WTC11 (cell line): ENCODE results near the gene SGPP2. TPM values are rescaled to one million over a fixed set of nuclear protein-coding genes. Genes with fewer than 3 reads are reported as not detected.
A peak's percentile ranks its signal among the peaks of the same experiment; 100 is the strongest.

Experiments used
- ATAC-seq: fragments of 200-7000 bp; cut with Tn5 transposase; 2 replicates; pipeline ENCODE4 v1.10.0; 2021; ENCODE audit warnings: mild to moderate bottlenecking, moderate library complexity
- CTCF ChIA-PET: fragments of 300-600 bp; sonication (Branson Sonifier 250); formaldehyde crosslinking; loops from one replicate; lab custom pipeline; 2021; ENCODE audit warnings: antibody characterized with exemption; lab: Charles Lee
- POLR2A ChIA-PET: fragments of 350-600 bp; sonication (Branson Sonifier 250); formaldehyde crosslinking; loops from one replicate; lab custom pipeline; 2021; ENCODE audit warnings: antibody characterized with exemption; lab: Charles Lee
- DNase-seq: peaks from one replicate; pipeline ENCODE4 v3.0.0; 2021; ENCODE audit warnings: low spot score
- H3K27ac Mint-ChIP-seq: 2 replicates; pipeline ENCODE4 v1.8.0; 2021; ENCODE audit warnings: mixed read lengths
- H3K27me3 Mint-ChIP-seq: 2 replicates; pipeline ENCODE4 v1.8.0; 2021; ENCODE audit warnings: low read depth, mild to moderate bottlenecking, moderate library complexity, mixed read lengths
- H3K36me3 Mint-ChIP-seq: 2 replicates; pipeline ENCODE4 v1.8.0; 2021; ENCODE audit warnings: mixed read lengths
- H3K4me1 Mint-ChIP-seq: 2 replicates; pipeline ENCODE4 v1.8.0; 2022; ENCODE audit warnings: mixed read lengths
- H3K4me3 Mint-ChIP-seq: 2 replicates; pipeline ENCODE4 v1.8.0; 2021; ENCODE audit warnings: mild to moderate bottlenecking, moderate library complexity, mixed read lengths
- H3K9me3 Mint-ChIP-seq: 2 replicates; pipeline ENCODE4 v1.8.0; 2021; ENCODE audit warnings: mixed read lengths
- CBFB ChIP-seq: sonication (generic); formaldehyde crosslinking; IDR thresholded peaks from 2 replicates; pipeline ENCODE4 v1.8.1; 2022; ENCODE audit warnings: mild to moderate bottlenecking, low read depth, missing genetic modification reagents
- CREB1 ChIP-seq: sonication (generic); formaldehyde crosslinking; IDR thresholded peaks from 2 replicates; pipeline ENCODE4 v1.8.0; 2023; ENCODE audit warnings: mild to moderate bottlenecking, missing genetic modification reagents
- ELF4 ChIP-seq: sonication (generic); formaldehyde crosslinking; IDR thresholded peaks from 2 replicates; pipeline ENCODE4 v1.8.1; 2022; ENCODE audit warnings: low read depth, mild to moderate bottlenecking, moderate library complexity, missing genetic modification reagents
- ETV6 ChIP-seq: sonication (generic); formaldehyde crosslinking; IDR thresholded peaks from 2 replicates; pipeline ENCODE4 v1.8.1; 2022; ENCODE audit warnings: mild to moderate bottlenecking, missing genetic modification reagents
- FOXK1 ChIP-seq: sonication (generic); formaldehyde crosslinking; IDR thresholded peaks from 2 replicates; pipeline ENCODE4 v1.8.0; 2022; ENCODE audit warnings: mild to moderate bottlenecking, moderate library complexity, missing genetic modification reagents
- JUN ChIP-seq: sonication (generic); formaldehyde crosslinking; IDR thresholded peaks from 2 replicates; pipeline ENCODE4 v1.8.0; 2023; ENCODE audit warnings: mild to moderate bottlenecking, missing genetic modification reagents
- RORB ChIP-seq: fragments of 250-450 bp; sonication (Bioruptor Pico); IDR thresholded peaks from 2 replicates; pipeline ENCODE4 v1.9.0; 2021; ENCODE audit warnings: mild to moderate bottlenecking
- SOX15 ChIP-seq: fragments of 250-450 bp; sonication (Bioruptor Pico); IDR thresholded peaks from 2 replicates; pipeline ENCODE4 v1.9.0; 2021; ENCODE audit warnings: mild to moderate bottlenecking
- TEAD1 ChIP-seq: sonication (generic); formaldehyde crosslinking; IDR thresholded peaks from 2 replicates; pipeline ENCODE4 v1.8.0; 2022; ENCODE audit warnings: mild to moderate bottlenecking, missing genetic modification reagents
- TP53 ChIP-seq: sonication (generic); formaldehyde crosslinking; IDR thresholded peaks from 2 replicates; pipeline ENCODE4 v1.8.1; 2023; ENCODE audit warnings: mild to moderate bottlenecking, missing genetic modification reagents
- ZNF121 ChIP-seq: sonication (generic); formaldehyde crosslinking; IDR thresholded peaks from 2 replicates; pipeline ENCODE4 v1.8.0; 2023; ENCODE audit warnings: missing genetic modification reagents
- ZNF416 ChIP-seq: fragments of 250-450 bp; sonication (Bioruptor Pico); IDR thresholded peaks from 2 replicates; pipeline ENCODE4 v1.9.0; 2021; ENCODE audit warnings: mild to moderate bottlenecking, inconsistent platforms
- ZNF671 ChIP-seq: fragments of 250-450 bp; sonication (Bioruptor Pico); IDR thresholded peaks from 2 replicates; pipeline ENCODE4 v1.8.0; 2021; ENCODE audit warnings: mild to moderate bottlenecking
- total RNA-seq: library from RNA; stranded (reverse); gene quantifications from 3 replicates; pipeline ENCODE4 v1.2.3, GENCODE V29; 2021
- TF ChIP-seq, protein P1 (sequence below): sonication (generic); formaldehyde crosslinking; conservative IDR thresholded peaks from 2 replicates; pipeline ENCODE4 v1.8.1; 2023; ENCODE audit warnings: mild to moderate bottlenecking, low read depth, missing genetic modification reagents, moderate library complexity
- TF ChIP-seq, protein P2 (sequence below): sonication (generic); formaldehyde crosslinking; IDR thresholded peaks from 2 replicates; pipeline ENCODE4 v1.8.1; 2023; ENCODE audit warnings: mild to moderate bottlenecking, missing genetic modification reagents
- TF ChIP-seq, protein P3 (sequence below): sonication (generic); formaldehyde crosslinking; IDR thresholded peaks from 2 replicates; pipeline ENCODE4 v1.8.1; 2023; ENCODE audit warnings: mild to moderate bottlenecking, missing genetic modification reagents, moderate library complexity
- TF ChIP-seq, protein P4 (sequence below): sonication (generic); formaldehyde crosslinking; IDR thresholded peaks from 2 replicates; pipeline ENCODE4 v1.8.1; 2023; ENCODE audit warnings: mild to moderate bottlenecking, moderate library complexity, missing genetic modification reagents
- TF ChIP-seq, protein P5 (sequence below): fragments of 250-450 bp; sonication (Bioruptor Pico); IDR thresholded peaks from 2 replicates; pipeline ENCODE4 v1.8.0; 2021; ENCODE audit warnings: mild to moderate bottlenecking
- TF ChIP-seq, protein P6 (sequence below): fragments of 250-450 bp; sonication (Bioruptor Pico); conservative IDR thresholded peaks from 2 replicates; pipeline ENCODE4 v1.9.0; 2021; ENCODE audit warnings: mild to moderate bottlenecking
- TF ChIP-seq, protein P7 (sequence below): fragments of 250-450 bp; sonication (Bioruptor Pico); IDR thresholded peaks from 2 replicates; pipeline ENCODE4 v1.9.0; 2021; ENCODE audit warnings: mild to moderate bottlenecking

SGPP2 gene
- total RNA-seq, 1 experiment from 2014 or later = 0.07 TPM

DNA sequence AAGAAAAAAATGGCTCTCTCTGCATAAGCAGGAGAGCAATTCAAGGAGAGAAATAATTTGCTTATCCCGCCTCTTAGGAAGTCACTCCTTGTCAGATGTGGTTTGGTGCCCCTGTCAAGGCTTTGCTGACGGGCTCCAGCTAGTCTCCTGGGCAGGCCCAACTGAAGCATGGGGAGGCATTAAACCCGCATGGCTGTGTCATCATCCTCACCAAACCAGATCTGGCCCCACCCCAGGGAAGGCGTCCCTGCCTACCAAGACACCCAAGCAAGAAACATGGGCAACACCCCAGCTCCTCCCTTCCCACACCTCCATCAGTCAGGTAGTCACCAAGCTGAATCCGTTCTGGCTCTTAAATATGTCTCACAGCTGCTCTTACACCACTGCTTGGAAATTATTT lies 108.0 kb downstream of the SGPP2 start (continued):
- TF ChIP-seq, protein P1, sequence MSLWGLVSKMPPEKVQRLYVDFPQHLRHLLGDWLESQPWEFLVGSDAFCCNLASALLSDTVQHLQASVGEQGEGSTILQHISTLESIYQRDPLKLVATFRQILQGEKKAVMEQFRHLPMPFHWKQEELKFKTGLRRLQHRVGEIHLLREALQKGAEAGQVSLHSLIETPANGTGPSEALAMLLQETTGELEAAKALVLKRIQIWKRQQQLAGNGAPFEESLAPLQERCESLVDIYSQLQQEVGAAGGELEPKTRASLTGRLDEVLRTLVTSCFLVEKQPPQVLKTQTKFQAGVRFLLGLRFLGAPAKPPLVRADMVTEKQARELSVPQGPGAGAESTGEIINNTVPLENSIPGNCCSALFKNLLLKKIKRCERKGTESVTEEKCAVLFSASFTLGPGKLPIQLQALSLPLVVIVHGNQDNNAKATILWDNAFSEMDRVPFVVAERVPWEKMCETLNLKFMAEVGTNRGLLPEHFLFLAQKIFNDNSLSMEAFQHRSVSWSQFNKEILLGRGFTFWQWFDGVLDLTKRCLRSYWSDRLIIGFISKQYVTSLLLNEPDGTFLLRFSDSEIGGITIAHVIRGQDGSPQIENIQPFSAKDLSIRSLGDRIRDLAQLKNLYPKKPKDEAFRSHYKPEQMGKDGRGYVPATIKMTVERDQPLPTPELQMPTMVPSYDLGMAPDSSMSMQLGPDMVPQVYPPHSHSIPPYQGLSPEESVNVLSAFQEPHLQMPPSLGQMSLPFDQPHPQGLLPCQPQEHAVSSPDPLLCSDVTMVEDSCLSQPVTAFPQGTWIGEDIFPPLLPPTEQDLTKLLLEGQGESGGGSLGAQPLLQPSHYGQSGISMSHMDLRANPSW (CRISPR knock-in tag) = no peak
- no peak for TF ChIP-seq FOXK1
- TF ChIP-seq ELF4 (CRISPR knock-in tag) = no peak
- TF ChIP-seq CREB1 (CRISPR knock-in tag) = no peak

DNA sequence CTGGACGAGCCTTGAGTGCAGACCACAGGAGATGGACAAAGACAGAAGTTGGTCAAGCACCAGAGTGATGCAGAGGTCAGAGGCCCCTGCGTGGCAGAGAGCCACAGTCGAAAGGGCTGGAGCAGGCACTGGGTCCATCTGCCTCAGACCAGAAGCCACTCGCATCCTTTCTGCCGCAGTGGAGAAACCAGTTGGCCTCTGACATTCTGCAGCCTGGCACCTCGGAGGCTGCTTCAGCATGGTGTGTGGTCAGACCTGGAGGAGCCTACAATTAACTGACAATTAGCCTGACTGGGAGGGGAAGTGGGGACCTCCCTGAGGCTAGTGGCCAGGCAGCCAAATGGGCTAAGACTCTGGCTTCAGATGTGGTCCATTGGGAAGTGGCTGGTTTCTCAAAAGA lies 111.1 kb downstream of the SGPP2 start:
- Mint-ChIP-seq H3K36me3 (no peaks in the 10 kb centered on the region; the same call in 1 of the 2 replicates), H3K27ac (no peak overlapping the region), H3K9me3 (peaks cover 17% of the 10 kb centered on the region), H3K4me1 (no peaks in the 10 kb centered on the region), H3K4me3 (no peak overlapping the region), H3K27me3 (no peaks in the 10 kb centered on the region; the same call in 1 of the 2 replicates)
- ChIA-PET CTCF (no interaction called here), POLR2A (no interaction called here)
- TF ChIP-seq SOX15 = no peak
- ATAC-seq = peak; percentile 41
- DNase-seq = no peak

DNA sequence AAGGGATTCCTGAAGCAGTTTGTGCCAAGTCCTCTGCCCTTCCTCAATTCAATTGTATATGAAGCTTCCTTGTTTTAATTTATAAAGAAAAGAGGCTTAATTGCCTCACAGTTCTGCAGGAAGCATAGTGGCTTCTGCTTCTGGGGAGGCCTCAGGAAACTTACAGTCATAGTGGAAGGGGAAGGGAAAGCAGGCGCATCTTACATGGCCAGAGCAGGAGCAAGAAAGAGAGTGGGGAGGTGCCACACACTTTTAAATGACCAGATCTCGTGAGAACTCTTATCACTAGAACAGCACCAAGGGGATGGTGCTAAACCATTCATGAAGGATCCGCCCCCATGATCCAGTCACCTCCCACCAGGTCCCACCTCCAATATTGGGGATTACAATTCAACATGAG lies 114.2 kb downstream of the SGPP2 start:
- H3K36me3 Mint-ChIP-seq = no peaks in the 10 kb centered on the region; the same call in 1 of the 2 replicates
- CTCF ChIA-PET = no interaction called here
- TF ChIP-seq ZNF416 = no peak
- TF ChIP-seq, protein P2, sequence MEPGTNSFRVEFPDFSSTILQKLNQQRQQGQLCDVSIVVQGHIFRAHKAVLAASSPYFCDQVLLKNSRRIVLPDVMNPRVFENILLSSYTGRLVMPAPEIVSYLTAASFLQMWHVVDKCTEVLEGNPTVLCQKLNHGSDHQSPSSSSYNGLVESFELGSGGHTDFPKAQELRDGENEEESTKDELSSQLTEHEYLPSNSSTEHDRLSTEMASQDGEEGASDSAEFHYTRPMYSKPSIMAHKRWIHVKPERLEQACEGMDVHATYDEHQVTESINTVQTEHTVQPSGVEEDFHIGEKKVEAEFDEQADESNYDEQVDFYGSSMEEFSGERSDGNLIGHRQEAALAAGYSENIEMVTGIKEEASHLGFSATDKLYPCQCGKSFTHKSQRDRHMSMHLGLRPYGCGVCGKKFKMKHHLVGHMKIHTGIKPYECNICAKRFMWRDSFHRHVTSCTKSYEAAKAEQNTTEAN (CRISPR knock-in tag) = no peak
- TF ChIP-seq ZNF121 (CRISPR knock-in tag) = no peak
- TF ChIP-seq TP53 = no peak
- TF ChIP-seq ETV6 (CRISPR knock-in tag) = no peak
- TF ChIP-seq ZNF671 = no peak
- TF ChIP-seq TEAD1 = no peak
- TF ChIP-seq, protein P3, sequence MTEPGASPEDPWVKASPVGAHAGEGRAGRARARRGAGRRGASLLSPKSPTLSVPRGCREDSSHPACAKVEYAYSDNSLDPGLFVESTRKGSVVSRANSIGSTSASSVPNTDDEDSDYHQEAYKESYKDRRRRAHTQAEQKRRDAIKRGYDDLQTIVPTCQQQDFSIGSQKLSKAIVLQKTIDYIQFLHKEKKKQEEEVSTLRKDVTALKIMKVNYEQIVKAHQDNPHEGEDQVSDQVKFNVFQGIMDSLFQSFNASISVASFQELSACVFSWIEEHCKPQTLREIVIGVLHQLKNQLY (CRISPR knock-in tag) = no peak
- no peak for TF ChIP-seq RORB (CRISPR knock-in tag)
- TF ChIP-seq, all 79 proteins: peak for 0
- Mint-ChIP-seq H3K27me3 (peaks cover 3% of the 10 kb centered on the region; the same call in 1 of the 2 replicates), H3K9me3 (peaks cover 17% of the 10 kb centered on the region), H3K4me1 (no peaks in the 10 kb centered on the region), H3K4me3 (no peak overlapping the region), H3K27ac (no peak overlapping the region)
- ATAC-seq = no peak
- POLR2A ChIA-PET = no interaction called here
- DNase-seq = no peak

DNA sequence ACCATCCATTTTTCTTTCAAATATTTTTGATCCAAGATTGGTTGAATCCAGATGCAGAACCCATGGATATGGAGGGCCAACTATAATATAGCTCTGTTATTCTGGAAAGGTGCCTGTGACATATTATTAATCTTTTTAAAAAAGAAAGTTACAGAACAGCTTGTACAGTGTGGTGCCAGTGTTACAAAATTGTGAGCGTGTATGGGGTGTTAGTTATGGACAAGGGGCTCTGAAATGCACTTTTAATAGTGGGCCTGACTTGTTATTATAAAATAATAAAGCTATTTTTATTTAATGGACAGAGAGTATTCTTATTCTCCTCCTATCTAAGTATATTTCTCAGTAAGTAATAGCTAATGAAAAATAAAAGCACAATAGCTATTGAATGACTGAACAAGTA lies 120.3 kb downstream of the SGPP2 start:
- Mint-ChIP-seq H3K27ac (no peak overlapping the region), H3K36me3 (no peaks in the 10 kb centered on the region), H3K4me1 (peaks cover 25% of the 10 kb centered on the region), H3K4me3 (no peak overlapping the region), H3K27me3 (peaks cover 3% of the 10 kb centered on the region; the same call in 1 of the 2 replicates), H3K9me3 (no peaks in the 10 kb centered on the region)
- ChIA-PET CTCF (no interaction called here), POLR2A (no interaction called here)
- DNase-seq (no peak), ATAC-seq (no peak)
- TF ChIP-seq CBFB (no peak), JUN (CRISPR knock-in tag) (no peak)
- TF ChIP-seq, protein P4, sequence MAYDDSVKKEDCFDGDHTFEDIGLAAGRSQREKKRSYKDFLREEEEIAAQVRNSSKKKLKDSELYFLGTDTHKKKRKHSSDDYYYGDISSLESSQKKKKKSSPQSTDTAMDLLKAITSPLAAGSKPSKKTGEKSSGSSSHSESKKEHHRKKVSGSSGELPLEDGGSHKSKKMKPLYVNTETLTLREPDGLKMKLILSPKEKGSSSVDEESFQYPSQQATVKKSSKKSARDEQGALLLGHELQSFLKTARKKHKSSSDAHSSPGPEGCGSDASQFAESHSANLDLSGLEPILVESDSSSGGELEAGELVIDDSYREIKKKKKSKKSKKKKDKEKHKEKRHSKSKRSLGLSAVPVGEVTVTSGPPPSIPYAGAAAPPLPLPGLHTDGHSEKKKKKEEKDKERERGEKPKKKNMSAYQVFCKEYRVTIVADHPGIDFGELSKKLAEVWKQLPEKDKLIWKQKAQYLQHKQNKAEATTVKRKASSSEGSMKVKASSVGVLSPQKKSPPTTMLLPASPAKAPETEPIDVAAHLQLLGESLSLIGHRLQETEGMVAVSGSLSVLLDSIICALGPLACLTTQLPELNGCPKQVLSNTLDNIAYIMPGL (CRISPR knock-in tag) = no peak
- TF ChIP-seq, protein P5, sequence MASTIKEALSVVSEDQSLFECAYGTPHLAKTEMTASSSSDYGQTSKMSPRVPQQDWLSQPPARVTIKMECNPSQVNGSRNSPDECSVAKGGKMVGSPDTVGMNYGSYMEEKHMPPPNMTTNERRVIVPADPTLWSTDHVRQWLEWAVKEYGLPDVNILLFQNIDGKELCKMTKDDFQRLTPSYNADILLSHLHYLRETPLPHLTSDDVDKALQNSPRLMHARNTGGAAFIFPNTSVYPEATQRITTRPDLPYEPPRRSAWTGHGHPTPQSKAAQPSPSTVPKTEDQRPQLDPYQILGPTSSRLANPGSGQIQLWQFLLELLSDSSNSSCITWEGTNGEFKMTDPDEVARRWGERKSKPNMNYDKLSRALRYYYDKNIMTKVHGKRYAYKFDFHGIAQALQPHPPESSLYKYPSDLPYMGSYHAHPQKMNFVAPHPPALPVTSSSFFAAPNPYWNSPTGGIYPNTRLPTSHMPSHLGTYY (CRISPR knock-in tag) = no peak
- TF ChIP-seq, protein P6, sequence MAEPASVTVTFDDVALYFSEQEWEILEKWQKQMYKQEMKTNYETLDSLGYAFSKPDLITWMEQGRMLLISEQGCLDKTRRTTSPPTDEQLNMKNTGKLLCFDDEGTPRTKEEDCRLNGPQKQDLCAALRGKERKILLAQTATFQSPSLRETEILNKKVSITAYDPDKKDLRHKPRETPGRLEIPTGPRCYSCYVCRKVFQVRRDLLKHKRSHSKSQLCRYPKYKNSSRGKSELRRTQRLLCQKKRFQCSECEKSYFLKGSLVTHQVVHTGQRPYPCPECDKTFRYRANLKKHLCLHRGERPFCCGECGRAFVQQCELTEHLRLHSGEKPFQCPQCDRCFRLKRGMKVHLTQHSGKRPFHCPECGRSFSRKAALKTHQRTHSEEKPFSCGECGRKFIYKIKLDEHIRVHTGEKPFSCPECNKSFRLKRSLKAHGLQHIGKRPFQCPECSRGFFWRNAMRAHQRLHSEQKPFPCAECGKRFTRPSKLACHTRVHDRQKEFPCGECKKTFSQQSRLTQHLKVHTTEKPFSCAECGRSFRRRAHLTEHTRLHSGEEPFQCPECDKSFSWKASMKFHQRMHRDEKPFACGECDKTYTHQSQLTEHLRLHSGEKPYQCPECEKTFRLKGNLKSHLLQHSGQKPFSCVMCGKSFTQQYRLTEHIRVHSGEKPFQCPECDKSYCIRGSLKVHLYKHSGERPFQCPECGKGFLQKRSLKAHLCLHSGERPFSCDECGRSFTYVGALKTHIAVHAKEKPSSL (CRISPR knock-in tag) = no peak
- TF ChIP-seq, protein P7, sequence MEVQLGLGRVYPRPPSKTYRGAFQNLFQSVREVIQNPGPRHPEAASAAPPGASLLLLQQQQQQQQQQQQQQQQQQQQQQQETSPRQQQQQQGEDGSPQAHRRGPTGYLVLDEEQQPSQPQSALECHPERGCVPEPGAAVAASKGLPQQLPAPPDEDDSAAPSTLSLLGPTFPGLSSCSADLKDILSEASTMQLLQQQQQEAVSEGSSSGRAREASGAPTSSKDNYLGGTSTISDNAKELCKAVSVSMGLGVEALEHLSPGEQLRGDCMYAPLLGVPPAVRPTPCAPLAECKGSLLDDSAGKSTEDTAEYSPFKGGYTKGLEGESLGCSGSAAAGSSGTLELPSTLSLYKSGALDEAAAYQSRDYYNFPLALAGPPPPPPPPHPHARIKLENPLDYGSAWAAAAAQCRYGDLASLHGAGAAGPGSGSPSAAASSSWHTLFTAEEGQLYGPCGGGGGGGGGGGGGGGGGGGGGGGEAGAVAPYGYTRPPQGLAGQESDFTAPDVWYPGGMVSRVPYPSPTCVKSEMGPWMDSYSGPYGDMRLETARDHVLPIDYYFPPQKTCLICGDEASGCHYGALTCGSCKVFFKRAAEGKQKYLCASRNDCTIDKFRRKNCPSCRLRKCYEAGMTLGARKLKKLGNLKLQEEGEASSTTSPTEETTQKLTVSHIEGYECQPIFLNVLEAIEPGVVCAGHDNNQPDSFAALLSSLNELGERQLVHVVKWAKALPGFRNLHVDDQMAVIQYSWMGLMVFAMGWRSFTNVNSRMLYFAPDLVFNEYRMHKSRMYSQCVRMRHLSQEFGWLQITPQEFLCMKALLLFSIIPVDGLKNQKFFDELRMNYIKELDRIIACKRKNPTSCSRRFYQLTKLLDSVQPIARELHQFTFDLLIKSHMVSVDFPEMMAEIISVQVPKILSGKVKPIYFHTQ (CRISPR knock-in tag) = no peak
